ENCODE measurements around the gene OPCML.

OPCML gene

GRCh38 chr11:132852361-132852760 lies 679.9 kb downstream of the OPCML start:
- no peak for DNase-seq (ENCODE audit: low read depth)

GRCh38 chr11:132851247-132851646 lies 681.1 kb downstream of the OPCML start:
- no peak for DNase-seq (ENCODE audit: low read depth)

GRCh38 chr11:132850266-132850665 lies 682.0 kb downstream of the OPCML start:
- DNase-seq (ENCODE audit: low read depth): no peak

GRCh38 chr11:132848336-132848735 lies 684.0 kb downstream of the OPCML start:
- no peak for DNase-seq (ENCODE audit: low read depth)

- no peak for DNase-seq (ENCODE audit: low read depth)
These were observed 686.2 kb downstream of the OPCML start for GRCh38 chr11:132846075-132846474.

- DNase-seq (ENCODE audit: low read depth): no peak
These were observed 687.2 kb downstream of the OPCML start for GRCh38 chr11:132844956-132845696.

- no peak for DNase-seq (ENCODE audit: low read depth)
These were observed 691.6 kb downstream of the OPCML start for GRCh38 chr11:132840660-132841059.

GRCh38 chr11:132840191-132840590 lies 692.1 kb downstream of the OPCML start:
- DNase-seq (ENCODE audit: low read depth): no peak

- no peak for DNase-seq (ENCODE audit: low read depth)
These were observed 692.9 kb downstream of the OPCML start for GRCh38 chr11:132839236-132839945.

- DNase-seq (ENCODE audit: low read depth): no peak
These were observed 693.7 kb downstream of the OPCML start for GRCh38 chr11:132838627-132839026.

GRCh38 chr11:132831272-132831671 lies 701.0 kb downstream of the OPCML start:
- DNase-seq (ENCODE audit: low read depth): no peak

- DNase-seq (ENCODE audit: low read depth): no peak
These were observed 707.7 kb downstream of the OPCML start for GRCh38 chr11:132824642-132825041.

GRCh38 chr11:132822276-132822675 lies 710.0 kb downstream of the OPCML start:
- DNase-seq (ENCODE audit: low read depth): no peak

GRCh38 chr11:132821499-132821898 lies 710.8 kb downstream of the OPCML start:
- DNase-seq (ENCODE audit: low read depth): no peak

- no peak for DNase-seq (ENCODE audit: low read depth)
These were observed 711.3 kb downstream of the OPCML start for GRCh38 chr11:132821014-132821413.

GRCh38 chr11:132818951-132819350 lies 713.4 kb downstream of the OPCML start:
- no peak for DNase-seq (ENCODE audit: low read depth)

- no peak for DNase-seq (ENCODE audit: low read depth)
These were observed 714.9 kb downstream of the OPCML start for GRCh38 chr11:132817387-132817786.

- no peak for DNase-seq (ENCODE audit: low read depth)
These were observed 717.9 kb downstream of the OPCML start for GRCh38 chr11:132814410-132814809.

- no peak for DNase-seq (ENCODE audit: low read depth)
These were observed 720.7 kb downstream of the OPCML start for GRCh38 chr11:132811649-132812048.

GRCh38 chr11:132809070-132809469 lies 723.2 kb downstream of the OPCML start:
- DNase-seq (ENCODE audit: low read depth): no peak

GRCh38 chr11:132804258-132804657 lies 728.0 kb downstream of the OPCML start:
- no peak for DNase-seq (ENCODE audit: low read depth)

- DNase-seq (ENCODE audit: low read depth): no peak
These were observed 728.9 kb downstream of the OPCML start for GRCh38 chr11:132803436-132803835.

GRCh38 chr11:132802947-132803346 lies 729.4 kb downstream of the OPCML start:
- no peak for DNase-seq (ENCODE audit: low read depth)

- DNase-seq (ENCODE audit: low read depth): no peak
These were observed 738.5 kb downstream of the OPCML start for GRCh38 chr11:132793831-132794230.

All from T follicular helper cell (primary cell).